ENCODE measurements around the gene MPL. TPM values are rescaled to one million over a fixed set of nuclear protein-coding genes. Genes with fewer than 3 reads are reported as not detected.
"Not testable (repeated sequence)": the region's sequence is repeated elsewhere in the genome, so short reads cannot be mapped to it uniquely, and the experiment has no call there.

MPL gene
- polyA plus RNA-seq, 1 of the 3 experiments (the other 2 are of a cell fraction) = not detected

GRCh38 chr1:43396059-43396458, 58.4 kb downstream of the MPL start (continued):
- no peak for TF ChIP-seq REST (IDR thresholded peaks at IDR 0.05; ENCODE audit: low read depth, low read length)
- TF ChIP-seq RXRA (IDR thresholded peaks at IDR 0.05; ENCODE audit: borderline replicate concordance, low read depth) = no peak

- no peaks in the 10 kb centered on the region for H3F3A ChIP-seq (replicated peaks; ENCODE audit: insufficient read depth)
- peaks cover 0 to 5% of the 10 kb centered on the region in 2 experiments; a peak in 1 of 4 replicates for H3K4me1 ChIP-seq (ENCODE audit: control insufficient read depth in 1 of 2, insufficient read depth in 2 of 2, low read depth in 1 of 2, low read length in 1 of 2)
- H3K9ac ChIP-seq = no peak overlapping the region
- H3K27me3 ChIP-seq (ENCODE audit: insufficient read depth) = no peaks in the 10 kb centered on the region
- H3K36me3 ChIP-seq (replicated peaks in 1 of 2; ENCODE audit: control insufficient read depth in 1 of 2, insufficient read depth in 2 of 2, low read length in 1 of 2) = peaks cover 0 to 12% of the 10 kb centered on the region in 2 experiments
- 97% methylated on average over 3 of the region's 3 CpGs for WGBS (ENCODE audit: low lambda C conversion rate)
- H2AFZ ChIP-seq (ENCODE audit: low read depth) = no peak overlapping the region
- no peak overlapping the region for H3K4me2 ChIP-seq
- no peak for DNase-seq
- ChIA-PET CTCF (interaction anchor here (1.6 to 3.1 kb wide), 2 partner anchors 17 to 171 kb away, joined by 6 to 11 read pairs; no protein-coding TSS in a partner anchor), POLR2A (no interaction called here)
- H3K79me2 ChIP-seq (ENCODE audit: insufficient read depth) = peaks cover 59% of the 10 kb centered on the region
- no peaks in the 10 kb centered on the region for H3K9me3 ChIP-seq
- TF ChIP-seq TAF1 (IDR thresholded peaks at IDR 0.05; ENCODE audit: borderline replicate concordance, low read depth, low read length) (no peak), PBX3 (IDR thresholded peaks at IDR 0.05) (no peak), JUND (IDR thresholded peaks at IDR 0.05) (no peak), ELF1 (IDR thresholded peaks at IDR 0.05) (no peak), TCF12 (IDR thresholded peaks at IDR 0.05) (no peak), CHD2 (IDR thresholded peaks at IDR 0.05; ENCODE audit: low read length, partially characterized antibody) (no peak), YY1 (IDR thresholded peaks at IDR 0.05; ENCODE audit: low read depth) (no peak), SMC3 (IDR thresholded peaks at IDR 0.05; ENCODE audit: low read depth, low read length) (no peak)
- no peak overlapping the region for H3K4me3 ChIP-seq (ENCODE audit: low read depth in 2 of 2, low read length in 1 of 2)
- no peak overlapping the region for H3K27ac ChIP-seq (ENCODE audit: low read depth in 2 of 2, low read length in 1 of 2)
- H3K9me2 ChIP-seq = no peaks in the 10 kb centered on the region
- no peaks in the 10 kb centered on the region for H4K20me1 ChIP-seq (ENCODE audit: insufficient read depth)
These were observed 60.6 kb downstream of the MPL start for GRCh38 chr1:43398227-43398626.

GRCh38 chr1:43400441-43400840, 62.8 kb downstream of the MPL start:
- not testable (repeated sequence) for H4K20me1 ChIP-seq (ENCODE audit: insufficient read depth); DNase-seq; H2AFZ ChIP-seq (ENCODE audit: low read depth); H3K4me3 ChIP-seq (ENCODE audit: low read depth in 2 of 2, low read length in 1 of 2); H3K27me3 ChIP-seq (ENCODE audit: insufficient read depth); H3K9me2 ChIP-seq; H3K9ac ChIP-seq; H3K4me1 ChIP-seq (ENCODE audit: control insufficient read depth in 1 of 2, insufficient read depth in 2 of 2, low read depth in 1 of 2, low read length in 1 of 2); H3K9me3 ChIP-seq; H3K4me2 ChIP-seq; H3K27ac ChIP-seq (ENCODE audit: low read depth in 2 of 2, low read length in 1 of 2); H3F3A ChIP-seq (replicated peaks; ENCODE audit: insufficient read depth)
- Histone ChIP-seq H3K79me2 (ENCODE audit: insufficient read depth) (peaks cover 37% of the 10 kb centered on the region; the same call in 1 of the 2 replicates), H3K36me3 (replicated peaks in 1 of 2; ENCODE audit: control insufficient read depth in 1 of 2, insufficient read depth in 2 of 2, low read length in 1 of 2) (peaks cover 16 to 27% of the 10 kb centered on the region in 2 experiments)
- POLR2A ChIA-PET = interaction anchor here (0.8 kb wide), 1 partner anchor 18 kb away, joined by 3 read pairs; no protein-coding TSS in a partner anchor
- CTCF ChIA-PET = interaction anchor here (1.9 to 3.1 kb wide), 2 partner anchors 14 to 173 kb away, joined by 6 to 11 read pairs; no protein-coding TSS in a partner anchor
- 98% methylated on average over 9 of the region's 9 CpGs for WGBS (ENCODE audit: low lambda C conversion rate)

Data from SK-N-SH (cell line).